ENCODE data around the gene WDFY2.
"Not testable (repeated sequence)": the region's sequence is repeated elsewhere in the genome, so short reads cannot be mapped to it uniquely, and the experiment has no call there.

WDFY2 gene

GRCh38 chr13:51556740-51557139 is 27.5 kb upstream of the WDFY2 start:
- TF ChIP-seq CTCF (conservative IDR thresholded peaks at IDR 0.05) = no peak
- no peak overlapping the region for H3K27ac ChIP-seq

GRCh38 chr13:51557438-51557837 is 26.8 kb upstream of the WDFY2 start:
- H3K27ac ChIP-seq = no peak overlapping the region
- TF ChIP-seq CTCF (conservative IDR thresholded peaks at IDR 0.05) = no peak

- H3K27ac ChIP-seq = no peak overlapping the region
- TF ChIP-seq CTCF (conservative IDR thresholded peaks at IDR 0.05) = no peak
Observed at GRCh38 chr13:51557875-51558612, 26.2 kb upstream of the WDFY2 start.

- no peak overlapping the region for H3K27ac ChIP-seq
- no peak for TF ChIP-seq CTCF (conservative IDR thresholded peaks at IDR 0.05)
Observed at GRCh38 chr13:51559946-51560735, 24.1 kb upstream of the WDFY2 start.

DNA sequence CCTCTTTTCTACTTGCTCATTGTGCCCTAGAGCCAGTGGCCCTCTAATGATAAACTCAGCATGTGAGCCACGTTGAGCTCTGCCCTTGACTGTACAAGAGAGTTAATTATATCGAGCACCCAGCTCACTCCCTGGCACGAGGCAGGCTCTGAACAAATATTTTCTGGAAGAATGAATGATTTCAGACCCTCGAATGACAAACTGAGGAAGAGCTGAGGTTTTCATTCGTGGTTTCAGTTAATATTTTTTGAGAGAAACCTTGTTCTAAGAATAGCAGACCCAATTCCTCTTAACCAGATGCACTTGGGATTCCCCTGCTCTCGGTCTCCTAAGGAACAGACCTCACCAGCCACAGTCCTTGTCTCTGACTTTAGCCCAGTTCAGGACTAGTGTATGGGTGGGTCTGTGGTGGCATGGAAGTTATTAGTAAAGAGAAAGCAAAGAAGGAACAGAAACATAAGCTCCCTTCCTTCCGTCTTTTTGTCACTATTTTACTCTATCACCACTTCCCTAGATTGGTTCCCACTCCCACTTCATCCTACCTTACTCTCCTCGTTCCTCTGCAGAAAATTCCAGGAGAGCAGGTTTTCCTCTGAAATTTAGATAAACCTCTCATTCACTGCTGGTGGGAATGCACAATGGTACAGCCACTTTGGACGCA is 22.1 kb upstream of the WDFY2 start:
- no peak overlapping the region for H3K27ac ChIP-seq

GRCh38 chr13:51564252-51564651 is 20.0 kb upstream of the WDFY2 start:
- no peak for TF ChIP-seq CTCF (conservative IDR thresholded peaks at IDR 0.05)
- no peak overlapping the region for H3K27ac ChIP-seq

More for the DNA sequence above, 22.1 kb upstream of the WDFY2 start:
- no peak for TF ChIP-seq CTCF (conservative IDR thresholded peaks at IDR 0.05)

DNA sequence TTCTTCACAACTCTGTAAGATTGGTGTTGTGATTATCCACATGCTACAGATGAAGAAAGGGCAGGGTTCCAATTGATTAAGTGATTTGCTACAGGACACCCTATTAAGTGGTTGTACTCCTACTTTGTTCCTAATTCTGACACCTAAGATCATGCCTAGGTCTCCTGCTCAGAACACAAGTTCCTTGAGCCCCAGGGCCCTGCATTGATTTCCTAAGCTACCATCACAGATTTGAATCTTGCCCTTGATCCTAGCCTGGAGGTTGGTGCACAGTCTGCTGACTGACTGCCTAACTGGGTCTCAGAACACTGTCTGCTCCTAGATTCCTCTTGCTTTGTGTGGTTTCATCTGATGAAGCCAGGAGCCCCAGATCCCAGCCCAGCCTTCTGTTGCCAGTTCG is 19.6 kb upstream of the WDFY2 start:
- no peak for TF ChIP-seq CTCF (conservative IDR thresholded peaks at IDR 0.05)
- H3K27ac ChIP-seq = no peak overlapping the region

DNA sequence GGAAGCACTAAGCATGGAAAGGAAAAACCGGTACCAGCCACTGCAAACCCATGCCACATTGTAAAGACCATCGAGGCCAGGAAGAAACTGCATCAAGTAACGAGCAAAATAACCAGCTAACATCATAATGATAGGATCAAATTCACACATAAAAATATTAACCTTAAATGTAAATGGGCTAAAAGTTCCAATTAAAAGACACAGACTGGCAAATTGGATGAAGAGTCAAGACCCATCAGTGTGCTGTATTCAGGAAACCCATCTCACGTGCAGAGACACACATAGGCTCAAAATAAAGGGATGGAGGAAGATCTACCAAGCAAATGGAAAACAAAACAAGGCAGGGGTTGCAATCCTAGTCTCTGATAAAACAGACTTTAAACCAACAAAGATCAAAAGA is 15.3 kb upstream of the WDFY2 start:
- H3K27ac ChIP-seq = not testable (repeated sequence)

Data from VCaP (cell line).